ENCODE results near the gene RAB3IL1. TPM values are rescaled to one million over a fixed set of nuclear protein-coding genes. Genes with fewer than 3 reads are reported as not detected.

Gene RAB3IL1
- total and polyA plus RNA-seq, 2 experiments from 2014 or later: 8.3 to 11.6 TPM

- H3K27me3 ChIP-seq: no peaks in the 10 kb centered on the region
- H3K4me3 ChIP-seq: no peak overlapping the region
- DNase-seq (ENCODE audit: low read depth in 1 of 2, low spot score in 1 of 2): no peak
- TF ChIP-seq CTCF (IDR thresholded peaks at IDR 0.05; ENCODE audit: low read depth, low read length): no peak
- H3K4me1 ChIP-seq (ENCODE audit: low read depth): peaks cover 18% of the 10 kb centered on the region
- H3K36me3 ChIP-seq: peaks cover 26% of the 10 kb centered on the region
- no peaks in the 10 kb centered on the region for H3K9me3 ChIP-seq (ENCODE audit: low read depth)
- H3K27ac ChIP-seq: peak overlapping the region; percentile 93
These were observed 54.4 kb downstream of the RAB3IL1 start for GRCh38 chr11:61862714-61863547.

GRCh38 chr11:61861634-61862033 is 55.7 kb downstream of the RAB3IL1 start:
- no peaks in the 10 kb centered on the region for H3K27me3 ChIP-seq
- H3K4me3 ChIP-seq: no peak overlapping the region
- H3K9me3 ChIP-seq (ENCODE audit: low read depth): no peaks in the 10 kb centered on the region
- peak overlapping the region; percentile 93 for H3K27ac ChIP-seq
- no peak for TF ChIP-seq CTCF (IDR thresholded peaks at IDR 0.05; ENCODE audit: low read depth, low read length)
- peaks cover 18% of the 10 kb centered on the region for H3K4me1 ChIP-seq (ENCODE audit: low read depth)
- peaks cover 28% of the 10 kb centered on the region for H3K36me3 ChIP-seq
- DNase-seq (ENCODE audit: low read depth in 1 of 2, low spot score in 1 of 2): peak in 1 of 2 donors; percentile 90

GRCh38 chr11:61860054-61860903 is 57.1 kb downstream of the RAB3IL1 start:
- no peak for TF ChIP-seq CTCF (IDR thresholded peaks at IDR 0.05; ENCODE audit: low read depth, low read length)
- Histone ChIP-seq H3K9me3 (ENCODE audit: low read depth) (no peaks in the 10 kb centered on the region), H3K27me3 (no peaks in the 10 kb centered on the region), H3K36me3 (peaks cover 29% of the 10 kb centered on the region), H3K4me3 (no peak overlapping the region), H3K27ac (peak overlapping the region; percentile 93), H3K4me1 (ENCODE audit: low read depth) (peaks cover 18% of the 10 kb centered on the region)
- peak in 1 of 2 donors; percentile 89 for DNase-seq (ENCODE audit: low read depth in 1 of 2, low spot score in 1 of 2)

- TF ChIP-seq CTCF (IDR thresholded peaks at IDR 0.05; ENCODE audit: low read depth, low read length): no peak
- DNase-seq (ENCODE audit: low read depth in 1 of 2, low spot score in 1 of 2): no peak
- Histone ChIP-seq H3K4me3 (no peak overlapping the region), H3K4me1 (ENCODE audit: low read depth) (no peaks in the 10 kb centered on the region), H3K27me3 (no peaks in the 10 kb centered on the region), H3K27ac (no peak overlapping the region), H3K36me3 (peaks cover 38% of the 10 kb centered on the region), H3K9me3 (ENCODE audit: low read depth) (no peaks in the 10 kb centered on the region)
These were observed 61.3 kb downstream of the RAB3IL1 start for GRCh38 chr11:61855939-61856680.
